Lung (tissue), 12 donors: ENCODE results near the gene RAB4B. TPM values are rescaled to one million over a fixed set of nuclear protein-coding genes. Genes with fewer than 3 reads are reported as not detected.
"Not testable (repeated sequence)": the region's sequence is repeated elsewhere in the genome, so short reads cannot be mapped to it uniquely, and the experiment has no call there.

Experiments used
- ATAC-seq: fragments of 200-7000 bp; cut with Tn5 transposase; one replicate; pipeline ENCODE4 v1.9.1; 2020; ENCODE audit warnings: moderate number of reproducible peaks; ENCODE audit not compliant: insufficient read depth, low FRiP score
- DNase-seq, 3 donors: peaks; one replicate each; pipeline ENCODE4 v3.0.0-alpha.2; 2013 to 2017
- H3K27ac ChIP-seq, 2 donors: one replicate each; pipeline ENCODE4 v1.5.1; 2013; ENCODE audit warnings: mild to moderate bottlenecking in 2 of 2, moderate library complexity in 2 of 2, control low read depth in 1 of 2, inconsistent platforms in 1 of 2, low read depth in 1 of 2, low read length in 1 of 2
- H3K27me3 ChIP-seq, 3 donors: one replicate each; pipeline ENCODE4 v1.5.1; 2013; ENCODE audit warnings: low read length in 2 of 3; ENCODE audit not compliant: control insufficient read depth in 3 of 3, insufficient read depth in 3 of 3
- H3K36me3 ChIP-seq, 4 donors: one replicate each; pipeline ENCODE4 v1.5.1; 2013; ENCODE audit warnings: low read length in 4 of 4, mild to moderate bottlenecking in 1 of 4, moderate library complexity in 1 of 4; ENCODE audit not compliant: control insufficient read depth in 4 of 4, insufficient read depth in 4 of 4
- H3K4me1 ChIP-seq, 5 donors: one replicate each; pipeline ENCODE4 v1.5.1; 2013; ENCODE audit warnings: low read length in 5 of 5, mild to moderate bottlenecking in 2 of 5, moderate library complexity in 1 of 5; ENCODE audit not compliant: control insufficient read depth in 5 of 5, insufficient read depth in 5 of 5
- H3K4me3 ChIP-seq: one replicate; pipeline ENCODE4 v1.5.1; 2013; ENCODE audit warnings: mild to moderate bottlenecking, control low read depth, moderate library complexity
- H3K9ac ChIP-seq, 2 donors: one replicate each; pipeline ENCODE4 v1.5.1; 2013; ENCODE audit warnings: low read length in 2 of 2, control low read depth in 1 of 2; ENCODE audit not compliant: insufficient read depth in 1 of 2
- H3K9me3 ChIP-seq, 4 donors: one replicate each; pipeline ENCODE4 v1.5.1; 2013; ENCODE audit warnings: low read length in 3 of 4, mild to moderate bottlenecking in 1 of 4, moderate library complexity in 1 of 4; ENCODE audit not compliant: control insufficient read depth in 4 of 4, insufficient read depth in 3 of 4
- WGBS, 2 donors: extraction: QIAGEN DNeasy Blood & Tissue Kit; methylation state at CpG; one replicate each; pipeline ENCODE4 v1.1.7; 2013; 5-methylcytosine and 5-hydroxymethylcytosine counted together
- polyA plus RNA-seq, 2 donors: library from polyadenylated mRNA; stranded (reverse); fragments of 200-250 nt; gene quantifications; one replicate each; pipeline ENCODE4 v1.2.1, GENCODE V29; 2013
- total RNA-seq, 2 donors: library from RNA; depleted of rRNA in 1 of 2; stranded (reverse); fragments of >200 nt in 1 of 2; gene quantifications; one replicate each; pipeline ENCODE4 v1.2.1, GENCODE V29; 2014 to 2021
- TF ChIP-seq, protein P1 (sequence below): IDR thresholded peaks from 2 replicates; pipeline ENCODE4 v1.5.1; 2012; ENCODE audit warnings: mild to moderate bottlenecking; ENCODE audit errors: control extremely low read depth, extremely low read depth
- donor health status: control.
- donor health status: control.
- donor health status: Bipolar disorder and iron deficiency.
- donor health status: healthy.
- donor health status: DM: yes; HTN: yes; CAD: no.

The RAB4B gene
- total and polyA plus RNA-seq, 4 donors: 11.5 to 90.9 (median 75.8) TPM

DNA sequence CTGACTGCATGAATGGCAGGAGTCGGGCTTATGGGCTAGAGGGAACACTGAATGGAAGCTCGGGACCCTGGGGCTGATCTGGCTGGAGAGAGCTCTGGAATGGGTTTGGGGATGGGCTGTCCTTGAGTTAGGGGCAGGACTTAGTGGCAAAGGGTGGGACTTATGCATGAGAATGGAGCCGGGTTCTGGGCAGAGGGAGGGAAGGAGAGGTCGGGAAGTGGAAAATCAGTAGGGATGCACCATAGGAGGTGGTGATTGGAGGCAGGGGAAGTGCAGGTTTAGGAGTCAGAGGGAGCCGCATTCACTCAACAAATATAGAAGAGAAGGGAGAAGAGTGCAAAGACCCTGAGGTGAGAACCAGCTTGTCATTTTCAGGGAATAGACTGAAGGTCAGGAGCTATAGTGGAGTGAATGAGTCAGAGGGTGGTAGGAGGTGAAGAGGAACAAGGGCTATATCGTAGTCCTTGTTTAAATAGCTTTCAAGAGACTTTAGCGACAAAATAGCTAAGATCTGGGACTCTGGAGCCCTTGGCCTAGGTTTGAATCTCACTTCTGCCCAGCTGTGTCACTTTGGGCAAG, 748 bp downstream of the RAB4B start:
- DNase-seq (no peak), ATAC-seq (no peak)
- TF ChIP-seq, protein P1, sequence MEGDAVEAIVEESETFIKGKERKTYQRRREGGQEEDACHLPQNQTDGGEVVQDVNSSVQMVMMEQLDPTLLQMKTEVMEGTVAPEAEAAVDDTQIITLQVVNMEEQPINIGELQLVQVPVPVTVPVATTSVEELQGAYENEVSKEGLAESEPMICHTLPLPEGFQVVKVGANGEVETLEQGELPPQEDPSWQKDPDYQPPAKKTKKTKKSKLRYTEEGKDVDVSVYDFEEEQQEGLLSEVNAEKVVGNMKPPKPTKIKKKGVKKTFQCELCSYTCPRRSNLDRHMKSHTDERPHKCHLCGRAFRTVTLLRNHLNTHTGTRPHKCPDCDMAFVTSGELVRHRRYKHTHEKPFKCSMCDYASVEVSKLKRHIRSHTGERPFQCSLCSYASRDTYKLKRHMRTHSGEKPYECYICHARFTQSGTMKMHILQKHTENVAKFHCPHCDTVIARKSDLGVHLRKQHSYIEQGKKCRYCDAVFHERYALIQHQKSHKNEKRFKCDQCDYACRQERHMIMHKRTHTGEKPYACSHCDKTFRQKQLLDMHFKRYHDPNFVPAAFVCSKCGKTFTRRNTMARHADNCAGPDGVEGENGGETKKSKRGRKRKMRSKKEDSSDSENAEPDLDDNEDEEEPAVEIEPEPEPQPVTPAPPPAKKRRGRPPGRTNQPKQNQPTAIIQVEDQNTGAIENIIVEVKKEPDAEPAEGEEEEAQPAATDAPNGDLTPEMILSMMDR: no peak
- peak overlapping the region; percentile 92 to 98 for H3K27ac ChIP-seq
- H3K4me3 ChIP-seq: peak overlapping the region; percentile 71
- WGBS, 2 donors: 12 to 16% methylated on average over 7 of the region's 7 CpGs
- H3K9ac ChIP-seq: peak overlapping the region in 1 of 2 donors; percentile 80
- peaks cover 0 to 14% (median 9%) of the 10 kb centered on the region in 5 donors for H3K4me1 ChIP-seq
- H3K27me3 ChIP-seq: no peaks in the 10 kb centered on the region
- H3K36me3 ChIP-seq: peaks cover 0 to 10% (median 0%) of the 10 kb centered on the region in 4 donors
- no peaks in the 10 kb centered on the region for H3K9me3 ChIP-seq

DNA sequence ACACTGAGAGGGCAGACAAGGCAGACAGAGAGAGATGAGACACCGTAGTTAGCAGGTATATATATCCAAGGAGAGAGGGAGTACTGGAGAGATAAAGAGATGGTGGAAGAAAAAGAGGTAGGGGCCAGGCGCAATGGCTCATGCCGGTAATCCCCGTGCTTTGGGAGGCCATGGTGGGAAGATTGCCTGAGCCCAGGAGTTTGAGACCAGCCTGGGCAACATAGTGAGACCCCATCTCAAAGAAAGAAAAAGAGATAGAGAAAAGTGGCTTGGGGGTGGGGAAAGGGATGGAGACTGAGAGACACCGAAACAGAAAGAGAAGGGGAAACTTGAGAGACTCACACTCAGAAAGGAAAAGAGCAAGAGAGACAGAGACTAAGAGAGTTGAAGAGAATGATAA, 2.5 kb downstream of the RAB4B start:
- Histone ChIP-seq H3K9me3 (no peaks in the 10 kb centered on the region), H3K4me1 (peaks cover 0 to 14% (median 9%) of the 10 kb centered on the region in 5 donors), H3K9ac (no peak overlapping the region), H3K36me3 (peaks cover 0 to 14% (median 0%) of the 10 kb centered on the region in 4 donors), H3K27me3 (no peaks in the 10 kb centered on the region), H3K27ac (no peak overlapping the region), H3K4me3 (no peak overlapping the region)
- DNase-seq (no peak), ATAC-seq (no peak)
- TF ChIP-seq, protein P1: no peak
- WGBS, 2 donors: 97% methylated on average over 5 of the region's 5 CpGs

DNA sequence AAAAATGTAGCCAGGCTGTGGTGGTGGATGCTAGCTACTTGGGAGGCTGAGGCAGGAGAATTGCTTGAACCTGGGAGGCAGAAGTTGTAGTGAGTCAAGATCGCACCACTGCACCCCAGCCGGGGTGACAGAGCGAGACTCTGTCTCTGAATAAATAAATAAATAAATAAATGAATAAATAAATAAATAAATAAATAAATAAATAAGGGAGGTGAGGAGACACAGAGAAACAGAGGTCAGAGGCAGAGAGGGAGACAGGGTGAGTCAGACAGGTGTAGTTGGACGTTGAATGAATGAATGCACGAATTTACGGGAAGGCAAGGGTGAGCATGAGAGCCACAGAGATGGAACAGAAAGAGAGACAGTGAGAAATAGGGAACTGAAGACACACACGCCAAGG, 3.1 kb downstream of the RAB4B start:
- Histone ChIP-seq H3K9ac (no peak overlapping the region), H3K27ac (no peak overlapping the region), H3K36me3 (peaks cover 0 to 19% (median 0%) of the 10 kb centered on the region in 4 donors), H3K4me3 (no peak overlapping the region), H3K4me1 (peaks cover 0 to 14% (median 9%) of the 10 kb centered on the region in 5 donors), H3K27me3 (no peaks in the 10 kb centered on the region), H3K9me3 (no peaks in the 10 kb centered on the region)
- no peak for ATAC-seq
- 85 to 95% methylated on average over 7 of the region's 7 CpGs for WGBS, 2 donors
- TF ChIP-seq, protein P1: no peak
- DNase-seq: no peak

DNA sequence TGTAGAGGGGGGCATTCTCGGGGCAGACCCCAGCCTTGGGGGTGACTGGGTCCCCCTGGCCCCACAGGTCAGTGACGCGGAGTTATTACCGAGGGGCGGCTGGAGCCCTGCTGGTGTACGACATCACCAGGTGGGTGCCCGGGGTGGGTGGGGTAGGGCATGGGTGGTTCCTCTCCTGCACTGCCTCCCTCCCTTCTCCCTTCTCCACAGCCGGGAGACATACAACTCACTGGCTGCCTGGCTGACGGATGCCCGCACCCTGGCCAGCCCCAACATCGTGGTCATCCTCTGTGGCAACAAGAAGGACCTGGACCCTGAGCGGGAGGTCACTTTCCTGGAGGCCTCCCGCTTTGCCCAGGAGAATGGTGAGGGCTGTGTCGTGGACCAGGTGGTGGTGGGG, 5.7 kb downstream of the RAB4B start:
- H3K27me3 ChIP-seq: no peaks in the 10 kb centered on the region
- no peak overlapping the region for H3K9ac ChIP-seq
- DNase-seq (no peak), ATAC-seq (no peak)
- TF ChIP-seq, protein P1: no peak
- no peak overlapping the region for H3K4me3 ChIP-seq
- no peaks in the 10 kb centered on the region for H3K9me3 ChIP-seq
- peaks cover 0 to 6% (median 4%) of the 10 kb centered on the region in 5 donors for H3K4me1 ChIP-seq
- whole genome bisulfite sequencing, 2 donors: 92 to 96% methylated on average over 14 of the region's 14 CpGs
- H3K36me3 ChIP-seq: peaks cover 0 to 30% (median 2%) of the 10 kb centered on the region in 4 donors
- no peak overlapping the region for H3K27ac ChIP-seq

DNA sequence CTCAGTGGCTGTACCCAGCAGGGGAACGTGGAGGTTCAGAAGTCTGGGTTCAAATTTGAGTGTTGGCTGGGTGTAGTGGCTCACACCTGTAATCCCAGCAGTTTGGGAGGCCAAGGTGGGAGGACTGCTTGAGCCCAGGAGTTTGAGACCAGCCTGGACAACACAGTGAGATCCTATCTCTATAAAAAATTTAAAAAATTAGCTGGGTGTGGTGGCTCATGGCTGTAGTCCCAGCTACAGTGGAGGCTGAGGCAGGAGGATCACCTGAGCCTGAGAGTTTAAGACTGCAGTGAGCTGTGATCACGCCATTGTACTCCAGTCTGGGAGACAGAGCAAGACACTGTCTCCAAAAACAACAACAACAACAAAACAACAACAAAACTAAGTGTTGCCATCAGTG, 6.1 kb downstream of the RAB4B start:
- H3K9me3 ChIP-seq, H3K9ac ChIP-seq, DNase-seq, H3K27me3 ChIP-seq, H3K4me3 ChIP-seq, ATAC-seq, H3K4me1 ChIP-seq: not testable (repeated sequence)
- Histone ChIP-seq H3K27ac (peak overlapping the region in 1 of 2 donors; percentile 17), H3K36me3 (peaks cover 0 to 30% (median 2%) of the 10 kb centered on the region in 4 donors)
- WGBS, 2 donors: 96 to 99% methylated on average over 2 of the region's 2 CpGs
